Osteoblast (primary cell): ENCODE results near the gene CACNA1F. TPM values are rescaled to one million over a fixed set of nuclear protein-coding genes. Genes with fewer than 3 reads are reported as not detected.

Experiments
- DNase-seq: peaks from one replicate; pipeline ENCODE4 v3.0.0; 2011; ENCODE audit warnings: low spot score, mixed read lengths; ENCODE audit not compliant: insufficient read length; ENCODE audit errors: missing footprints
- H2AFZ ChIP-seq: 2 replicates; pipeline ENCODE4 v1.6.0; 2011; ENCODE audit warnings: mild to moderate bottlenecking, low read length
- H3K27ac ChIP-seq: 2 replicates; pipeline ENCODE4 v1.5.1; 2011; ENCODE audit warnings: mild to moderate bottlenecking, low read depth, low read length, moderate library complexity
- H3K27me3 ChIP-seq: 2 replicates; pipeline ENCODE4 v1.6.0; 2012; ENCODE audit warnings: mild to moderate bottlenecking, control low read depth, inconsistent platforms, low read length, moderate library complexity; ENCODE audit not compliant: insufficient read depth
- H3K36me3 ChIP-seq: 2 replicates; pipeline ENCODE4 v1.5.1; 2011; ENCODE audit warnings: mild to moderate bottlenecking, low read length, control low read depth, moderate library complexity; ENCODE audit not compliant: insufficient read depth
- H3K4me1 ChIP-seq: 2 replicates; pipeline ENCODE4 v1.5.1; 2011; ENCODE audit warnings: mild to moderate bottlenecking, low read length, control low read depth, moderate library complexity; ENCODE audit not compliant: insufficient read depth
- H3K4me2 ChIP-seq: 2 replicates; pipeline ENCODE4 v1.6.0; 2011; ENCODE audit warnings: mild to moderate bottlenecking, low read length; ENCODE audit not compliant: insufficient read depth
- H3K4me3 ChIP-seq: fragments of 200-600 bp; sonication (generic); 3 replicates; pipeline ENCODE4 v1.5.1; 2012; ENCODE audit warnings: mild to moderate bottlenecking, low read length, inconsistent platforms; ENCODE audit not compliant: insufficient read depth
- H3K79me2 ChIP-seq: 2 replicates; pipeline ENCODE4 v1.6.0; 2012; ENCODE audit warnings: mild to moderate bottlenecking, low read length, control low read depth, inconsistent platforms; ENCODE audit not compliant: insufficient read depth
- H3K9me3 ChIP-seq: 2 replicates; pipeline ENCODE4 v1.5.1; 2011; ENCODE audit warnings: low read depth, low read length, control low read depth
- H4K20me1 ChIP-seq: 2 replicates; pipeline ENCODE4 v1.6.0; 2012; ENCODE audit warnings: mild to moderate bottlenecking, low read length, control low read depth; ENCODE audit not compliant: insufficient read depth
- CTCF ChIP-seq: IDR thresholded peaks from 2 replicates; pipeline ENCODE4 v1.5.1; 2011; ENCODE audit warnings: mild to moderate bottlenecking, low read depth, low read length, moderate library complexity; ENCODE audit errors: extremely low read depth
- total RNA-seq: library from RNA; depleted of rRNA; stranded (reverse); fragments of >200 nt; gene quantifications from 2 replicates; pipeline ENCODE4 v1.2.3, GENCODE V29; 2012

CACNA1F gene
- total RNA-seq, 1 donor, result not detected

GRCh38 chrX:49243166-49243565 is 10.0 kb upstream of the CACNA1F start:
- H3K36me3 ChIP-seq, result peaks cover 6% of the 10 kb centered on the region
- no peaks in the 10 kb centered on the region for H3K79me2 ChIP-seq
- H3K4me1 ChIP-seq, result no peaks in the 10 kb centered on the region
- H3K9me3 ChIP-seq, result no peaks in the 10 kb centered on the region
- DNase-seq, result peak; percentile 77
- no peak overlapping the region for H3K4me2 ChIP-seq
- no peaks in the 10 kb centered on the region for H4K20me1 ChIP-seq
- H3K27me3 ChIP-seq, result no peaks in the 10 kb centered on the region
- H3K27ac ChIP-seq, result no peak overlapping the region
- H2AFZ ChIP-seq, result no peak overlapping the region
- no peak for TF ChIP-seq CTCF
- H3K4me3 ChIP-seq, result no peak overlapping the region

DNA sequence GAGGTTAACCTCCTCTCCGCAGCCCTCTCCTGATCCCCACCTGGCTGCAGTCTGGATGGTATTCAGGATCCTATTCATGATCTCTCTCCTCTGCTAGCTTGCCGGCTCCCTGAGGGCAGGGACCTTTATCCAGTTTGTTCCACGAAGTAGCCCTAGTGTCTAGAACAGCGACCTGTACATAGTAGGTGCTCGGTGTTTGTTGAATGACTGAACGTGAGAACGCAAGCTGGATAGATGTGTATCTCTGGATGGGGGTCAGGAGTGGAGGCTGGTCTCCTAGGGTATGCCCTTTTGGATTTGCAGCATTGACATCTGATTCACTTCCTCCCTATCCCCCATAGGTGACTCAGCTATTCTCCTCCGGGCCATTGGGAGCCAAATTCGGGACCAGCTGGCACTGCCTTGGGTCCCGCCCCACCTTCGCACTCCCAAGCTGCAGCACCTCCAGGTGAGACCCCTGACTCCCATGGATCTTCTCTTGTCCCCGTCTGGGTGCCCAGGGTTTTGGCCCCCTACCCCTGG is 9.5 kb upstream of the CACNA1F start:
- Histone ChIP-seq H2AFZ (no peak overlapping the region), H3K79me2 (no peaks in the 10 kb centered on the region), H3K36me3 (peaks cover 6% of the 10 kb centered on the region), H3K4me1 (no peaks in the 10 kb centered on the region), H3K4me3 (no peak overlapping the region), H3K9me3 (no peaks in the 10 kb centered on the region), H4K20me1 (no peaks in the 10 kb centered on the region), H3K4me2 (no peak overlapping the region), H3K27me3 (no peaks in the 10 kb centered on the region), H3K27ac (no peak overlapping the region)
- DNase-seq, result peak; percentile 88
- no peak for TF ChIP-seq CTCF

GRCh38 chrX:49238735-49239134 is 5.6 kb upstream of the CACNA1F start:
- Histone ChIP-seq H4K20me1 (no peaks in the 10 kb centered on the region), H2AFZ (no peak overlapping the region), H3K4me2 (no peak overlapping the region), H3K79me2 (peaks cover 2% of the 10 kb centered on the region), H3K4me3 (no peak overlapping the region), H3K27ac (no peak overlapping the region), H3K4me1 (no peaks in the 10 kb centered on the region), H3K36me3 (peaks cover 6% of the 10 kb centered on the region), H3K27me3 (no peaks in the 10 kb centered on the region), H3K9me3 (no peaks in the 10 kb centered on the region)
- no peak for DNase-seq
- TF ChIP-seq CTCF, result no peak

- Histone ChIP-seq H3K9me3 (no peaks in the 10 kb centered on the region), H3K27me3 (no peaks in the 10 kb centered on the region), H3K79me2 (peaks cover 2% of the 10 kb centered on the region), H3K27ac (no peak overlapping the region), H4K20me1 (no peaks in the 10 kb centered on the region), H3K4me3 (no peak overlapping the region), H2AFZ (no peak overlapping the region), H3K4me2 (no peak overlapping the region), H3K36me3 (no peaks in the 10 kb centered on the region), H3K4me1 (no peaks in the 10 kb centered on the region)
- DNase-seq, result peak; percentile 57
- TF ChIP-seq CTCF, result no peak
Measured at GRCh38 chrX:49237060-49237459, 3.9 kb upstream of the CACNA1F start.
